Measurements from ENCODE around the gene FBP2.

DNA sequence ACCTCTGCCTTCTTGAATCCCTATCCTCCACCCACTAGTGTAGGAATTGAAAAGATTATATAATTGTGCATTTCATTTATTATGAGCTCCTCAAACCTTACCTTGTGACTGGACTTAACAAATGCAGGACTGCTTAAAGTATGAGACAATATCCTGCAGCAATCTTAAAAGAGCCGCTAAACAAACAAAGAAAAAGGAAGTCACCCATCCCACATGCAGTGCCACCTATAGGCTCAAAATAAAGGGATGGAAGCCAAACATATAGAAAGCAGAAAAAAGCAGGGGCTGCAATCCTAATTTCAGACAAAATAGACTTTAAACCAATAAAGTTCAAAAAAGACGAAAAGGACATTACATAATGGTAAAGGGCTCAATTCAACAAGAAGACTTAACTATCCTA, 30.1 kb downstream of the FBP2 start:
- TF ChIP-seq, protein P1, sequence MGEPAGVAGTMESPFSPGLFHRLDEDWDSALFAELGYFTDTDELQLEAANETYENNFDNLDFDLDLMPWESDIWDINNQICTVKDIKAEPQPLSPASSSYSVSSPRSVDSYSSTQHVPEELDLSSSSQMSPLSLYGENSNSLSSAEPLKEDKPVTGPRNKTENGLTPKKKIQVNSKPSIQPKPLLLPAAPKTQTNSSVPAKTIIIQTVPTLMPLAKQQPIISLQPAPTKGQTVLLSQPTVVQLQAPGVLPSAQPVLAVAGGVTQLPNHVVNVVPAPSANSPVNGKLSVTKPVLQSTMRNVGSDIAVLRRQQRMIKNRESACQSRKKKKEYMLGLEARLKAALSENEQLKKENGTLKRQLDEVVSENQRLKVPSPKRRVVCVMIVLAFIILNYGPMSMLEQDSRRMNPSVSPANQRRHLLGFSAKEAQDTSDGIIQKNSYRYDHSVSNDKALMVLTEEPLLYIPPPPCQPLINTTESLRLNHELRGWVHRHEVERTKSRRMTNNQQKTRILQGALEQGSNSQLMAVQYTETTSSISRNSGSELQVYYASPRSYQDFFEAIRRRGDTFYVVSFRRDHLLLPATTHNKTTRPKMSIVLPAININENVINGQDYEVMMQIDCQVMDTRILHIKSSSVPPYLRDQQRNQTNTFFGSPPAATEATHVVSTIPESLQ (CRISPR knock-in tag; IDR thresholded peaks at IDR 0.05): no peak
- TF ChIP-seq, protein P2, sequence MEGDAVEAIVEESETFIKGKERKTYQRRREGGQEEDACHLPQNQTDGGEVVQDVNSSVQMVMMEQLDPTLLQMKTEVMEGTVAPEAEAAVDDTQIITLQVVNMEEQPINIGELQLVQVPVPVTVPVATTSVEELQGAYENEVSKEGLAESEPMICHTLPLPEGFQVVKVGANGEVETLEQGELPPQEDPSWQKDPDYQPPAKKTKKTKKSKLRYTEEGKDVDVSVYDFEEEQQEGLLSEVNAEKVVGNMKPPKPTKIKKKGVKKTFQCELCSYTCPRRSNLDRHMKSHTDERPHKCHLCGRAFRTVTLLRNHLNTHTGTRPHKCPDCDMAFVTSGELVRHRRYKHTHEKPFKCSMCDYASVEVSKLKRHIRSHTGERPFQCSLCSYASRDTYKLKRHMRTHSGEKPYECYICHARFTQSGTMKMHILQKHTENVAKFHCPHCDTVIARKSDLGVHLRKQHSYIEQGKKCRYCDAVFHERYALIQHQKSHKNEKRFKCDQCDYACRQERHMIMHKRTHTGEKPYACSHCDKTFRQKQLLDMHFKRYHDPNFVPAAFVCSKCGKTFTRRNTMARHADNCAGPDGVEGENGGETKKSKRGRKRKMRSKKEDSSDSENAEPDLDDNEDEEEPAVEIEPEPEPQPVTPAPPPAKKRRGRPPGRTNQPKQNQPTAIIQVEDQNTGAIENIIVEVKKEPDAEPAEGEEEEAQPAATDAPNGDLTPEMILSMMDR (IDR thresholded peaks at IDR 0.05): no peak
- TF ChIP-seq, protein P3, sequence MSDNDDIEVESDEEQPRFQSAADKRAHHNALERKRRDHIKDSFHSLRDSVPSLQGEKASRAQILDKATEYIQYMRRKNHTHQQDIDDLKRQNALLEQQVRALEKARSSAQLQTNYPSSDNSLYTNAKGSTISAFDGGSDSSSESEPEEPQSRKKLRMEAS (CRISPR knock-in tag; IDR thresholded peaks at IDR 0.05): no peak
- TF ChIP-seq, protein P4, sequence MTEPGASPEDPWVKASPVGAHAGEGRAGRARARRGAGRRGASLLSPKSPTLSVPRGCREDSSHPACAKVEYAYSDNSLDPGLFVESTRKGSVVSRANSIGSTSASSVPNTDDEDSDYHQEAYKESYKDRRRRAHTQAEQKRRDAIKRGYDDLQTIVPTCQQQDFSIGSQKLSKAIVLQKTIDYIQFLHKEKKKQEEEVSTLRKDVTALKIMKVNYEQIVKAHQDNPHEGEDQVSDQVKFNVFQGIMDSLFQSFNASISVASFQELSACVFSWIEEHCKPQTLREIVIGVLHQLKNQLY (CRISPR knock-in tag; IDR thresholded peaks at IDR 0.05): no peak
- TF ChIP-seq, protein P5, sequence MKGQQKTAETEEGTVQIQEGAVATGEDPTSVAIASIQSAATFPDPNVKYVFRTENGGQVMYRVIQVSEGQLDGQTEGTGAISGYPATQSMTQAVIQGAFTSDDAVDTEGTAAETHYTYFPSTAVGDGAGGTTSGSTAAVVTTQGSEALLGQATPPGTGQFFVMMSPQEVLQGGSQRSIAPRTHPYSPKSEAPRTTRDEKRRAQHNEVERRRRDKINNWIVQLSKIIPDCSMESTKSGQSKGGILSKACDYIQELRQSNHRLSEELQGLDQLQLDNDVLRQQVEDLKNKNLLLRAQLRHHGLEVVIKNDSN (CRISPR knock-in tag; IDR thresholded peaks at IDR 0.05): no peak
- TF ChIP-seq, protein P6, sequence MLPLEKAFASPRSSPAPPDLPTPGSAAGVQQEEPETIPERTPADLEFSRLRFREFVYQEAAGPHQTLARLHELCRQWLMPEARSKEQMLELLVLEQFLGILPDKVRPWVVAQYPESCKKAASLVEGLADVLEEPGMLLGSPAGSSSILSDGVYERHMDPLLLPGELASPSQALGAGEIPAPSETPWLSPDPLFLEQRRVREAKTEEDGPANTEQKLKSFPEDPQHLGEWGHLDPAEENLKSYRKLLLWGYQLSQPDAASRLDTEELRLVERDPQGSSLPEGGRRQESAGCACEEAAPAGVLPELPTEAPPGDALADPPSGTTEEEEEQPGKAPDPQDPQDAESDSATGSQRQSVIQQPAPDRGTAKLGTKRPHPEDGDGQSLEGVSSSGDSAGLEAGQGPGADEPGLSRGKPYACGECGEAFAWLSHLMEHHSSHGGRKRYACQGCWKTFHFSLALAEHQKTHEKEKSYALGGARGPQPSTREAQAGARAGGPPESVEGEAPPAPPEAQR (CRISPR knock-in tag; IDR thresholded peaks at IDR 0.05): no peak

All from WTC11 (cell line).